GM23338 (cell line): ENCODE data around the gene ZFYVE28. TPM values are rescaled to one million over a fixed set of nuclear protein-coding genes. Genes with fewer than 3 reads are reported as not detected.
A peak's percentile ranks its signal among the peaks of the same experiment; 100 is the strongest.

Experiments
- ATAC-seq: fragments of 200-7000 bp; cut with Tn5 transposase; 3 replicates; pipeline ENCODE4 v1.9.1; 2020
- DNase-seq: peaks from one replicate; pipeline ENCODE4 v3.0.0-alpha.2; 2015; ENCODE audit warnings: low spot score
- H2AFZ ChIP-seq: fragments of 200-600 bp; sonication (generic); 2 replicates; pipeline ENCODE4 v1.8.0; 2016; ENCODE audit warnings: antibody characterized with exemption, mild to moderate bottlenecking, moderate library complexity
- H3F3A ChIP-seq: fragments of 200-600 bp; sonication (generic); replicated peaks from 2 replicates; pipeline ENCODE4 v1.8.0; 2017; ENCODE audit warnings: antibody characterized with exemption, mixed run types, low read depth
- H3K27ac ChIP-seq: fragments of 200-600 bp; sonication (generic); 2 replicates; pipeline ENCODE4 v1.6.1; 2016; ENCODE audit warnings: low read depth
- H3K27me3 ChIP-seq: fragments of 200-600 bp; sonication (generic); 2 replicates; pipeline ENCODE4 v1.8.0; 2016; ENCODE audit warnings: mild to moderate bottlenecking, mixed run types, moderate library complexity; ENCODE audit not compliant: insufficient read depth
- H3K36me3 ChIP-seq: fragments of 200-600 bp; sonication (generic); 2 replicates; pipeline ENCODE4 v1.8.0; 2016; ENCODE audit warnings: mild to moderate bottlenecking; ENCODE audit not compliant: insufficient read depth
- H3K4me1 ChIP-seq: fragments of 200-600 bp; sonication (generic); 2 replicates; pipeline ENCODE4 v1.8.0; 2016; ENCODE audit warnings: mild to moderate bottlenecking, moderate library complexity; ENCODE audit not compliant: insufficient read depth
- H3K4me2 ChIP-seq: fragments of 200-600 bp; sonication (generic); 2 replicates; pipeline ENCODE4 v1.7.1; 2017; ENCODE audit warnings: mixed run types
- H3K4me3 ChIP-seq: fragments of 200-600 bp; sonication (generic); 2 replicates; pipeline ENCODE4 v1.6.1; 2016; ENCODE audit warnings: mixed run types
- H3K79me2 ChIP-seq: fragments of 200-600 bp; sonication (generic); replicated peaks from 2 replicates; pipeline ENCODE4 v1.8.0; 2017; ENCODE audit warnings: mild to moderate bottlenecking; ENCODE audit not compliant: insufficient read depth
- H3K9me2 ChIP-seq: fragments of 200-600 bp; sonication (generic); 2 replicates; pipeline ENCODE4 v1.8.0; 2017; ENCODE audit not compliant: insufficient read depth
- H4K20me1 ChIP-seq: fragments of 200-600 bp; sonication (generic); replicated peaks from 2 replicates; pipeline ENCODE4 v1.8.0; 2017; ENCODE audit warnings: mild to moderate bottlenecking; ENCODE audit not compliant: insufficient read depth
- H3K27ac Mint-ChIP-seq: 2 replicates; pipeline ENCODE4 v1.8.0; 2020; ENCODE audit warnings: inconsistent platforms, mild to moderate bottlenecking, moderate library complexity, mixed read lengths
- H3K27me3 Mint-ChIP-seq: 3 replicates; pipeline ENCODE4 v1.8.0; 2022; ENCODE audit warnings: low read depth, mild to moderate bottlenecking, moderate library complexity, mixed read lengths, inconsistent platforms; ENCODE audit not compliant: insufficient read depth, poor library complexity
- H3K36me3 Mint-ChIP-seq: 3 replicates; pipeline ENCODE4 v1.8.0; 2021; ENCODE audit warnings: low read depth, mild to moderate bottlenecking, inconsistent platforms, moderate library complexity, mixed read lengths
- H3K4me1 Mint-ChIP-seq: 3 replicates; pipeline ENCODE4 v1.8.0; 2020; ENCODE audit warnings: mild to moderate bottlenecking, inconsistent platforms, mixed read lengths
- H3K4me3 Mint-ChIP-seq: 3 replicates; pipeline ENCODE4 v1.8.0; 2021; ENCODE audit warnings: moderate library complexity, mild to moderate bottlenecking, inconsistent platforms, mixed read lengths
- H3K9me3 Mint-ChIP-seq: 3 replicates; pipeline ENCODE4 v1.8.0; 2020; ENCODE audit warnings: moderate library complexity, mild to moderate bottlenecking, inconsistent platforms, mixed read lengths
- CTCF ChIP-seq, 2 experiments: fragments of 200-600 bp in 1 of 2; sonication (generic) in 1 of 2; conservative IDR thresholded peaks; 2 replicates each; pipeline versions ENCODE4 v1.5.1 to v1.6.1; 2016 to 2017; ENCODE audit warnings: antibody characterized with exemption in 2 of 2, low read depth in 2 of 2, mild to moderate bottlenecking in 2 of 2, moderate library complexity in 1 of 2
- EZH2 ChIP-seq: fragments of 200-600 bp; sonication (generic); IDR thresholded peaks from one replicate; pipeline ENCODE4 v1.8.0; 2017; ENCODE audit warnings: antibody characterized with exemption, mild to moderate bottlenecking, low read depth; ENCODE audit not compliant: unreplicated experiment
- EZH2phosphoT487 ChIP-seq: fragments of 200-600 bp; sonication (generic); IDR thresholded peaks from one replicate; pipeline ENCODE4 v1.8.1; 2018; ENCODE audit warnings: antibody characterized with exemption; ENCODE audit not compliant: unreplicated experiment
- REST ChIP-seq: IDR thresholded peaks from one replicate; pipeline ENCODE4 v1.6.1; 2018; ENCODE audit warnings: antibody characterized with exemption; ENCODE audit not compliant: unreplicated experiment
- STAT1 ChIP-seq: IDR thresholded peaks from one replicate; pipeline ENCODE4 v1.6.1; 2016; ENCODE audit warnings: antibody characterized with exemption; ENCODE audit not compliant: unreplicated experiment
- ZNF114 ChIP-seq: fragments of 250-450 bp; sonication (Bioruptor Pico); IDR thresholded peaks from 2 replicates; pipeline ENCODE4 v1.5.0; 2020; ENCODE audit warnings: mild to moderate bottlenecking, moderate library complexity
- polyA plus RNA-seq: library from polyadenylated mRNA; unstranded; fragments of >200 nt; fragmentation: Nextera tagmentation; extraction: Ambion mirVana; gene quantifications from 2 replicates; pipeline ENCODE4 v1.2.1, GENCODE V29; 2016
- total RNA-seq: library from RNA; depleted of rRNA; stranded (reverse); fragments of >200 nt; shearing (Covaris generic); gene quantifications from 2 replicates; pipeline ENCODE4 v1.2.3, GENCODE V29; 2014

ZFYVE28 gene
- total and polyA plus RNA-seq, 2 experiments from 2014 or later = 2.6 to 4.6 TPM

- TF ChIP-seq CTCF (conservative IDR thresholded peaks at IDR 0.05; ENCODE audit: low read depth in 2 of 2) = peak; percentile 8 to 41; a peak in 2 of 4 replicates
Measured at GRCh38 chr4:2416564-2417225, 1.8 kb downstream of the ZFYVE28 start (continued).

- H3K27ac ChIP-seq = no peak overlapping the region
- Mint-ChIP-seq H3K36me3 (no peaks in the 10 kb centered on the region; the same call in 2 of the 3 replicates), H3K9me3 (no peaks in the 10 kb centered on the region; the same call in 2 of the 3 replicates), H3K27me3 (peaks cover 67% of the 10 kb centered on the region), H3K4me3 (peak overlapping the region; percentile 64), H3K27ac (no peak overlapping the region), H3K4me1 (peaks cover 57% of the 10 kb centered on the region)
- TF ChIP-seq STAT1 = no peak
- no peak for TF ChIP-seq ZNF114 (CRISPR knock-in tag)
- TF ChIP-seq EZH2phosphoT487 = no peak
- no peak for TF ChIP-seq EZH2
- no peak for TF ChIP-seq REST
- H3F3A ChIP-seq = peaks cover 22% of the 10 kb centered on the region
- peaks cover 46% of the 10 kb centered on the region for H3K4me1 ChIP-seq
- H3K79me2 ChIP-seq = no peaks in the 10 kb centered on the region
- H3K36me3 ChIP-seq = no peaks in the 10 kb centered on the region
- H3K4me2 ChIP-seq = peak overlapping the region; percentile 91
- H3K4me3 ChIP-seq = peak overlapping the region; percentile 71
- 0 out of 2 replicates have a peak overlapping the region, but pooled peaks have one; percentile 69 for H2AFZ ChIP-seq
- DNase-seq (no peak), ATAC-seq (no peak)
- H3K9me2 ChIP-seq = no peaks in the 10 kb centered on the region
- H3K27me3 ChIP-seq = peaks cover 68% of the 10 kb centered on the region
- peaks cover 6% of the 10 kb centered on the region for H4K20me1 ChIP-seq
Measured at GRCh38 chr4:2415881-2416563, 2.4 kb downstream of the ZFYVE28 start.
